ENCODE data around the gene NEMP1. TPM values are rescaled to one million over a fixed set of nuclear protein-coding genes. Genes with fewer than 3 reads are reported as not detected.

NEMP1 gene
- total and polyA plus RNA-seq, 2 of the 13 experiments (the other 11 are each of a cell fraction or from before 2014, with no cell fraction given): 11.4 to 12.9 TPM

- TF ChIP-seq NFYC (CRISPR knock-in tag; IDR thresholded peaks at IDR 0.05) (no peak), ETV5 (CRISPR knock-in tag; IDR thresholded peaks at IDR 0.05; ENCODE audit: borderline replicate concordance) (peak; percentile 24; the same call in 1 of the 2 replicates), MAFK (conservative IDR thresholded peaks at IDR 0.05 in 1 of 2, IDR thresholded peaks at IDR 0.05 in 1 of 2; ENCODE audit: low read length in 2 of 2) (peak; percentile 18 to 41; a peak in 2 of 4 replicates), SRSF9 (IDR thresholded peaks at IDR 0.05; ENCODE audit: borderline replicate concordance, insufficient read depth, low read depth, low read length, poor library complexity, severe bottlenecking) (no peak), ZNF773 (CRISPR knock-in tag; IDR thresholded peaks at IDR 0.05; ENCODE audit: borderline replicate concordance) (no peak), NONO (IDR thresholded peaks at IDR 0.05) (no peak), NONO (CRISPR knock-in tag; conservative IDR thresholded peaks at IDR 0.05) (no peak), NFIC (IDR thresholded peaks at IDR 0.05; ENCODE audit: low read length) (no peak), SMAD1 (CRISPR knock-in tag; IDR thresholded peaks at IDR 0.05; ENCODE audit: borderline replicate concordance, low read depth) (no peak), TBP (CRISPR knock-in tag; IDR thresholded peaks at IDR 0.05) (no peak), NFE2 (CRISPR knock-in tag; IDR thresholded peaks at IDR 0.05) (no peak), CENPX (CRISPR knock-in tag; IDR thresholded peaks at IDR 0.05) (no peak), FOSL2 (CRISPR knock-in tag; IDR thresholded peaks at IDR 0.05) (peak; percentile 63), KAT8 (CRISPR knock-in tag; IDR thresholded peaks at IDR 0.05) (0 out of 2 replicates have a peak, but pooled peaks have one; percentile 41), ZKSCAN1 (IDR thresholded peaks at IDR 0.05; ENCODE audit: low read length) (no peak), PRMT3 (CRISPR knock-in tag; IDR thresholded peaks at IDR 0.05; ENCODE audit: borderline replicate concordance, low read depth) (no peak), DZIP1 (CRISPR knock-in tag; IDR thresholded peaks at IDR 0.05) (no peak), SOX5 (CRISPR knock-in tag; IDR thresholded peaks at IDR 0.05; ENCODE audit: borderline replicate concordance) (no peak; the same call in 1 of the 2 replicates), NFE2L1 (CRISPR knock-in tag; IDR thresholded peaks at IDR 0.05; ENCODE audit: borderline replicate concordance) (no peak), CREB1 (IDR thresholded peaks at IDR 0.05) (no peak), CREB1 (CRISPR knock-in tag; IDR thresholded peaks at IDR 0.05) (no peak), MBNL3 (CRISPR knock-in tag; conservative IDR thresholded peaks at IDR 0.05) (no peak), PHF20 (CRISPR knock-in tag; IDR thresholded peaks at IDR 0.05) (no peak), MXD4 (CRISPR knock-in tag; IDR thresholded peaks at IDR 0.05) (no peak), ZNF790 (CRISPR knock-in tag; IDR thresholded peaks at IDR 0.05; ENCODE audit: borderline replicate concordance) (no peak), ZNF746 (CRISPR knock-in tag; IDR thresholded peaks at IDR 0.05) (no peak)
- TF ChIP-seq, protein P1, sequence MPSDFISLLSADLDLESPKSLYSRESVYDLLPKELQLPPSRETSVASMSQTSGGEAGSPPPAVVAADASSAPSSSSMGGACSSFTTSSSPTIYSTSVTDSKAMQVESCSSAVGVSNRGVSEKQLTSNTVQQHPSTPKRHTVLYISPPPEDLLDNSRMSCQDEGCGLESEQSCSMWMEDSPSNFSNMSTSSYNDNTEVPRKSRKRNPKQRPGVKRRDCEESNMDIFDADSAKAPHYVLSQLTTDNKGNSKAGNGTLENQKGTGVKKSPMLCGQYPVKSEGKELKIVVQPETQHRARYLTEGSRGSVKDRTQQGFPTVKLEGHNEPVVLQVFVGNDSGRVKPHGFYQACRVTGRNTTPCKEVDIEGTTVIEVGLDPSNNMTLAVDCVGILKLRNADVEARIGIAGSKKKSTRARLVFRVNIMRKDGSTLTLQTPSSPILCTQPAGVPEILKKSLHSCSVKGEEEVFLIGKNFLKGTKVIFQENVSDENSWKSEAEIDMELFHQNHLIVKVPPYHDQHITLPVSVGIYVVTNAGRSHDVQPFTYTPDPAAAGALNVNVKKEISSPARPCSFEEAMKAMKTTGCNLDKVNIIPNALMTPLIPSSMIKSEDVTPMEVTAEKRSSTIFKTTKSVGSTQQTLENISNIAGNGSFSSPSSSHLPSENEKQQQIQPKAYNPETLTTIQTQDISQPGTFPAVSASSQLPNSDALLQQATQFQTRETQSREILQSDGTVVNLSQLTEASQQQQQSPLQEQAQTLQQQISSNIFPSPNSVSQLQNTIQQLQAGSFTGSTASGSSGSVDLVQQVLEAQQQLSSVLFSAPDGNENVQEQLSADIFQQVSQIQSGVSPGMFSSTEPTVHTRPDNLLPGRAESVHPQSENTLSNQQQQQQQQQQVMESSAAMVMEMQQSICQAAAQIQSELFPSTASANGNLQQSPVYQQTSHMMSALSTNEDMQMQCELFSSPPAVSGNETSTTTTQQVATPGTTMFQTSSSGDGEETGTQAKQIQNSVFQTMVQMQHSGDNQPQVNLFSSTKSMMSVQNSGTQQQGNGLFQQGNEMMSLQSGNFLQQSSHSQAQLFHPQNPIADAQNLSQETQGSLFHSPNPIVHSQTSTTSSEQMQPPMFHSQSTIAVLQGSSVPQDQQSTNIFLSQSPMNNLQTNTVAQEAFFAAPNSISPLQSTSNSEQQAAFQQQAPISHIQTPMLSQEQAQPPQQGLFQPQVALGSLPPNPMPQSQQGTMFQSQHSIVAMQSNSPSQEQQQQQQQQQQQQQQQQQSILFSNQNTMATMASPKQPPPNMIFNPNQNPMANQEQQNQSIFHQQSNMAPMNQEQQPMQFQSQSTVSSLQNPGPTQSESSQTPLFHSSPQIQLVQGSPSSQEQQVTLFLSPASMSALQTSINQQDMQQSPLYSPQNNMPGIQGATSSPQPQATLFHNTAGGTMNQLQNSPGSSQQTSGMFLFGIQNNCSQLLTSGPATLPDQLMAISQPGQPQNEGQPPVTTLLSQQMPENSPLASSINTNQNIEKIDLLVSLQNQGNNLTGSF (CRISPR knock-in tag; IDR thresholded peaks at IDR 0.05): no peak
Observed at GRCh38 chr12:57069523-57069922, 9.1 kb downstream of the NEMP1 start (continued).

All from HepG2 (cell line).